ENCODE measurements around the gene WNT7B.

The WNT7B gene

DNA sequence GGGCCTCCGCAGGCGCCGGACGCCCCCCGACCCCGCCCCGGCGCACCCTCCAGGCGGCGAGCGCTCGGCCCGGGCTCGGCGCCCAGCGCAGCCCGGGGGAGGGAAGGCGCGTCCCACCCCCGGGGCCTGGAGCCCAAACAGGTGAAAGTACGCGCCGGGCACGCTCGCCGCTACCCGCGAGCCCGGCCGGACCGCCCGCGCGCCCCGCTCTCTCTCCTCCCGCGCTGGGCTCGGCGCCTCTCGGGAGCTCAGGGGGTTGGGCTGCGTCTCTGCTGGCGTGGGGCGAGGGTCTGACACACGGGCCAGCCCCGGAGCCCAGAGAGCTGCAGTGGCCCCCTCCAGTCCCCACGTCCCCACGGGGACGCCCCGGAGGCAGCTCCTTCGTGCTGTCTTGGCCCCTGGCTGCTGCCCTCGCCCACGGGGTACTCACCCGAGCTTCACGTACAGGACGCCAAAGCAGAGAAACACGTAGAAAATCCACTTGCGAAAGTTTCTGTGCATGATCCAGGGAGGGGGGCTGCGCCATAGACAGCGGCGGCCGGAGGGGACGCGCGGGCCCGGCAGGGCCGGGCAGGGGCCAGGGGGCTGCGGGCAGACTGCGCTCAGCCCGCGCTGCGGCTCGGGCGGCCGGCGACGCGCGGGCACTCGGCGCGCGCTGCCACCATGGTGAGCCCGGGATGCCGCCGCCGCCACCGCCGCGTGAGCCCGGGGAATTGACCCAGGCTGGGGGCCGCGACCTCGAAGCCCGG lies 534 bp downstream of the WNT7B start:
- Histone ChIP-seq H3K36me3 (ENCODE audit: control insufficient read depth in 4 of 4, insufficient read depth in 4 of 4, low read length in 3 of 4) (no peaks in the 10 kb centered on the region), H3K27ac (ENCODE audit: insufficient read depth in 1 of 2, low read depth in 1 of 2, low read length in 2 of 2, poor library complexity in 1 of 2, severe bottlenecking in 2 of 2) (no peak overlapping the region), H3K9me3 (ENCODE audit: control extremely low read depth in 1 of 5, control insufficient read depth in 4 of 5, insufficient read depth in 2 of 5, low read depth in 1 of 5, low read length in 4 of 5) (no peaks in the 10 kb centered on the region), H3K4me1 (ENCODE audit: control extremely low read depth in 1 of 4, control insufficient read depth in 4 of 4, insufficient read depth in 4 of 4, low read length in 3 of 4) (peaks cover 0 to 50% (median 30%) of the 10 kb centered on the region in 4 experiments), H3K27me3 (replicated peaks in 2 of 5; ENCODE audit: control insufficient read depth in 4 of 5, insufficient read depth in 5 of 5, low read length in 4 of 5) (peaks cover 0 to 69% (median 38%) of the 10 kb centered on the region in 5 experiments), H3K4me3 (ENCODE audit: control insufficient read depth in 1 of 7, extremely low read depth in 1 of 7, insufficient read depth in 4 of 7, low read depth in 2 of 7, low read length in 6 of 7) (peak overlapping the region in 4 of 7 experiments; percentile 13 to 52 (median 34))
- ChIA-PET CTCF (interaction anchor here (0.8 kb wide), 1 partner anchor 331 kb away, joined by 3 read pairs; no protein-coding TSS in a partner anchor), POLR2A (no interaction called here)
- DNase-seq: no peak
- WGBS (ENCODE audit: insufficient coverage): under 1% methylated on average over 90 of the region's 94 CpGs

- H3K4me1 ChIP-seq (ENCODE audit: control extremely low read depth in 1 of 4, control insufficient read depth in 4 of 4, insufficient read depth in 4 of 4, low read length in 3 of 4): peaks cover 0 to 60% (median 37%) of the 10 kb centered on the region in 4 experiments
- H3K9me3 ChIP-seq (ENCODE audit: control extremely low read depth in 1 of 5, control insufficient read depth in 4 of 5, insufficient read depth in 2 of 5, low read depth in 1 of 5, low read length in 4 of 5): no peaks in the 10 kb centered on the region
- CTCF ChIA-PET: interaction anchor here (0.8 to 1.3 kb wide), 2 partner anchors 10 to 330 kb away, joined by 3 read pairs; no protein-coding TSS in a partner anchor
- H3K27ac ChIP-seq (ENCODE audit: insufficient read depth in 1 of 2, low read depth in 1 of 2, low read length in 2 of 2, poor library complexity in 1 of 2, severe bottlenecking in 2 of 2): no peak overlapping the region
- DNase-seq: no peak
- WGBS (ENCODE audit: insufficient coverage): 4% methylated on average over 69 of the region's 80 CpGs
- no peaks in the 10 kb centered on the region for H3K36me3 ChIP-seq (ENCODE audit: control insufficient read depth in 4 of 4, insufficient read depth in 4 of 4, low read length in 3 of 4)
- H3K4me3 ChIP-seq (ENCODE audit: control insufficient read depth in 1 of 7, extremely low read depth in 1 of 7, insufficient read depth in 4 of 7, low read depth in 2 of 7, low read length in 6 of 7): peak overlapping the region in 3 of 7 experiments; percentile 5 to 20 (median 8)
- peaks cover 0 to 79% (median 42%) of the 10 kb centered on the region in 5 experiments for H3K27me3 ChIP-seq (replicated peaks in 2 of 5; ENCODE audit: control insufficient read depth in 4 of 5, insufficient read depth in 5 of 5, low read length in 4 of 5)
- POLR2A ChIA-PET: no interaction called here
Measured at GRCh38 chr22:45975164-45976161, 1.5 kb downstream of the WNT7B start.

- ChIA-PET CTCF (interaction anchor here (1.3 to 4.1 kb wide), 2 partner anchors 9 to 111 kb away, joined by 3 to 24 read pairs; no protein-coding TSS in a partner anchor), POLR2A (no interaction called here)
- H3K4me3 ChIP-seq (ENCODE audit: control insufficient read depth in 1 of 7, extremely low read depth in 1 of 7, insufficient read depth in 4 of 7, low read depth in 2 of 7, low read length in 6 of 7): no peak overlapping the region
- no peaks in the 10 kb centered on the region for H3K9me3 ChIP-seq (ENCODE audit: control extremely low read depth in 1 of 5, control insufficient read depth in 4 of 5, insufficient read depth in 2 of 5, low read depth in 1 of 5, low read length in 4 of 5)
- peaks cover 0 to 88% (median 50%) of the 10 kb centered on the region in 5 experiments for H3K27me3 ChIP-seq (replicated peaks in 2 of 5; ENCODE audit: control insufficient read depth in 4 of 5, insufficient read depth in 5 of 5, low read length in 4 of 5)
- DNase-seq: no peak
- 0% methylated on average over 2 of the region's 4 CpGs for WGBS (ENCODE audit: insufficient coverage)
- no peaks in the 10 kb centered on the region for H3K36me3 ChIP-seq (ENCODE audit: control insufficient read depth in 4 of 4, insufficient read depth in 4 of 4, low read length in 3 of 4)
- peaks cover 0 to 63% (median 39%) of the 10 kb centered on the region in 4 experiments for H3K4me1 ChIP-seq (ENCODE audit: control extremely low read depth in 1 of 4, control insufficient read depth in 4 of 4, insufficient read depth in 4 of 4, low read length in 3 of 4)
- H3K27ac ChIP-seq (ENCODE audit: insufficient read depth in 1 of 2, low read depth in 1 of 2, low read length in 2 of 2, poor library complexity in 1 of 2, severe bottlenecking in 2 of 2): no peak overlapping the region
Measured at GRCh38 chr22:45974498-45974897, 2.5 kb downstream of the WNT7B start.

DNA sequence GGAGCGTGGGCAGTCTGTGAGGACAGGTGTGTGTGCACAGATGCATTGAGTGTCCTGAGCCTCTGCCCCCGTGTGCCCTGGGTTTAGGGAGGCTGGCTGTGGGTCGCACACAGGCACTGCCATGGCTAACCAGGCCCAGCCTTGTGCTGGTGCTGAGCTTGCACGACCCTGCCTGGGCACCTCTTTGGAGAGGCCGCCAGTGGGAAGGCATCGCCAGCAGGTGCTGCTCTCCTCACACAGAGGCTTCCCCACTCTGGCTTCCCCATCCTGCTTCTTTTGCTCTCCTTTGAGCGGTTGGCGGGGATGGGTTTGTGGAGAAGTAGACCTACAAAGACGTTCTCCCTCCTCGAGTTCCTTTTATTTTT lies 4.1 kb downstream of the WNT7B start:
- Histone ChIP-seq H3K36me3 (ENCODE audit: control insufficient read depth in 4 of 4, insufficient read depth in 4 of 4, low read length in 3 of 4) (no peaks in the 10 kb centered on the region), H3K4me3 (ENCODE audit: control insufficient read depth in 1 of 7, extremely low read depth in 1 of 7, insufficient read depth in 4 of 7, low read depth in 2 of 7, low read length in 6 of 7) (peak overlapping the region in 2 of 7 experiments; percentile 38 to 43), H3K9me3 (ENCODE audit: control extremely low read depth in 1 of 5, control insufficient read depth in 4 of 5, insufficient read depth in 2 of 5, low read depth in 1 of 5, low read length in 4 of 5) (no peaks in the 10 kb centered on the region), H3K27ac (ENCODE audit: insufficient read depth in 1 of 2, low read depth in 1 of 2, low read length in 2 of 2, poor library complexity in 1 of 2, severe bottlenecking in 2 of 2) (no peak overlapping the region), H3K27me3 (replicated peaks in 2 of 5; ENCODE audit: control insufficient read depth in 4 of 5, insufficient read depth in 5 of 5, low read length in 4 of 5) (peaks cover 0 to 98% (median 49%) of the 10 kb centered on the region in 5 experiments), H3K4me1 (ENCODE audit: control extremely low read depth in 1 of 4, control insufficient read depth in 4 of 4, insufficient read depth in 4 of 4, low read length in 3 of 4) (peaks cover 0 to 52% (median 31%) of the 10 kb centered on the region in 4 experiments)
- POLR2A ChIA-PET: no interaction called here
- CTCF ChIA-PET: interaction anchor here (1.2 to 4.1 kb wide), 2 partner anchors 77 to 109 kb away, joined by 3 to 24 read pairs; no protein-coding TSS in a partner anchor
- DNase-seq: no peak
- WGBS (ENCODE audit: insufficient coverage): 58% methylated on average over 8 of the region's 10 CpGs

- Histone ChIP-seq H3K27ac (ENCODE audit: insufficient read depth in 1 of 2, low read depth in 1 of 2, low read length in 2 of 2, poor library complexity in 1 of 2, severe bottlenecking in 2 of 2) (no peak overlapping the region), H3K4me3 (ENCODE audit: control insufficient read depth in 1 of 7, extremely low read depth in 1 of 7, insufficient read depth in 4 of 7, low read depth in 2 of 7, low read length in 6 of 7) (peak overlapping the region in 2 of 7 experiments; percentile 43 to 50), H3K36me3 (ENCODE audit: control insufficient read depth in 4 of 4, insufficient read depth in 4 of 4, low read length in 3 of 4) (no peaks in the 10 kb centered on the region), H3K27me3 (replicated peaks in 2 of 5; ENCODE audit: control insufficient read depth in 4 of 5, insufficient read depth in 5 of 5, low read length in 4 of 5) (peaks cover 0 to 97% (median 48%) of the 10 kb centered on the region in 5 experiments), H3K4me1 (ENCODE audit: control extremely low read depth in 1 of 4, control insufficient read depth in 4 of 4, insufficient read depth in 4 of 4, low read length in 3 of 4) (peaks cover 0 to 46% (median 29%) of the 10 kb centered on the region in 4 experiments), H3K9me3 (ENCODE audit: control extremely low read depth in 1 of 5, control insufficient read depth in 4 of 5, insufficient read depth in 2 of 5, low read depth in 1 of 5, low read length in 4 of 5) (no peaks in the 10 kb centered on the region)
- no peak for DNase-seq
- ChIA-PET CTCF (interaction anchor here (0.6 to 4.1 kb wide), 4 partner anchors 76 to 399 kb away, joined by 3 to 24 read pairs (median 3); no protein-coding TSS in a partner anchor), POLR2A (no interaction called here)
- 9% methylated on average over 80 of the region's 83 CpGs for WGBS (ENCODE audit: insufficient coverage)
Measured at GRCh38 chr22:45972091-45972888, 4.7 kb downstream of the WNT7B start.

DNA sequence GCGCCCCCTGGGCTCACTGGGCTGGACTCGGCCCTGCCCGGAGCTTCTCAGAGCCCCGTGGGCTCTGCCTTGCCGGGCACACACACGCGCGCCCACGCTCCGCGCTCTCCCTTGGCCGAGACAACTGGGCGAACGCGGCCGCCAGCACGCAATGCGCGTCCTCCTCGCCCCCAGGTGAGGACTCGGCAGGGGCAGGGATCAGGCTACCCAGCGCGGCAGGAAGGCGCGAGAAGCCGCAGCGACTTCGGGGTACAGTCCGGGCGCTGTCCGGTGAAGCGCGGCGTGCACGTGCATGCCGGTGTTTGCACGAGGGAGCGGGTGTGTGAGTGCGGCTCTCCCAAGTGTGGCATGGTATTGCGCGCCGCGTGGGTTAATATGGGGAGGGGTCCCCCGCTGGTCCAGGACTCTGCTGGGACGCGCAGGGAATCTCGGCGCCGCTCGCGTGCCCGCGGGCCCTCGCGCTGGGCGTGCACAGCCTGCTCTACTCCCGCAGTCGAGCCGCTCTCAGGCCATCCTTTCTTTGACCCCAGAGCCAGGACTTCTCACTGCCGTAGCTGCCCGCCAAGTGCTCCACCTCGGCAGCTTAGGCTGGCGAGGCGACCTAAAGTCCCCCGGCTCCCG lies 5.4 kb downstream of the WNT7B start:
- CTCF ChIA-PET: interaction anchor here (0.6 to 4.1 kb wide), 3 partner anchors 108 to 398 kb away, joined by 3 to 24 read pairs (median 3); no protein-coding TSS in a partner anchor
- H3K4me1 ChIP-seq (ENCODE audit: control extremely low read depth in 1 of 4, control insufficient read depth in 4 of 4, insufficient read depth in 4 of 4, low read length in 3 of 4): peaks cover 0 to 45% (median 30%) of the 10 kb centered on the region in 4 experiments
- WGBS (ENCODE audit: insufficient coverage): 6% methylated on average over 58 of the region's 66 CpGs
- no peak for DNase-seq
- POLR2A ChIA-PET: no interaction called here
- no peaks in the 10 kb centered on the region for H3K9me3 ChIP-seq (ENCODE audit: control extremely low read depth in 1 of 5, control insufficient read depth in 4 of 5, insufficient read depth in 2 of 5, low read depth in 1 of 5, low read length in 4 of 5)
- H3K27me3 ChIP-seq (replicated peaks in 2 of 5; ENCODE audit: control insufficient read depth in 4 of 5, insufficient read depth in 5 of 5, low read length in 4 of 5): peaks cover 0 to 97% (median 48%) of the 10 kb centered on the region in 5 experiments
- H3K4me3 ChIP-seq (ENCODE audit: control insufficient read depth in 1 of 7, extremely low read depth in 1 of 7, insufficient read depth in 4 of 7, low read depth in 2 of 7, low read length in 6 of 7): peak overlapping the region in 4 of 7 experiments; percentile 3 to 63 (median 43)
- no peak overlapping the region for H3K27ac ChIP-seq (ENCODE audit: insufficient read depth in 1 of 2, low read depth in 1 of 2, low read length in 2 of 2, poor library complexity in 1 of 2, severe bottlenecking in 2 of 2)
- H3K36me3 ChIP-seq (ENCODE audit: control insufficient read depth in 4 of 4, insufficient read depth in 4 of 4, low read length in 3 of 4): no peaks in the 10 kb centered on the region
